Mammary epithelial cell (primary cell): ENCODE data around the gene PDIA6.

Experiments used
- CTCF ChIP-seq, 2 donors: IDR thresholded peaks in 1 of 2; conservative IDR thresholded peaks in 1 of 2; 2 replicates each; pipeline ENCODE4 v1.5.1; 2011 to 2012; ENCODE audit warnings: inconsistent platforms in 2 of 2, low read length in 2 of 2, mild to moderate bottlenecking in 2 of 2, control low read depth in 1 of 2, low read depth in 1 of 2; ENCODE audit not compliant: insufficient read depth in 1 of 2; ENCODE audit errors: extremely low read depth in 1 of 2
- EZH2 ChIP-seq: IDR thresholded peaks from 2 replicates; pipeline ENCODE4 v1.6.1; 2012; ENCODE audit warnings: low read length, inconsistent platforms, borderline replicate concordance

GRCh38 chr2:10765914-10766313 is 46.7 kb downstream of the PDIA6 start:
- TF ChIP-seq CTCF (conservative IDR thresholded peaks at IDR 0.05 in 1 of 2, IDR thresholded peaks at IDR 0.05 in 1 of 2; ENCODE audit: extremely low read depth in 1 of 2, insufficient read depth in 1 of 2, low read depth in 1 of 2, low read length in 2 of 2), result no peak
- no peak for TF ChIP-seq EZH2
